ENCODE results near the gene ZFAND6.
A peak's percentile ranks its signal among the peaks of the same experiment; 100 is the strongest.

DNA sequence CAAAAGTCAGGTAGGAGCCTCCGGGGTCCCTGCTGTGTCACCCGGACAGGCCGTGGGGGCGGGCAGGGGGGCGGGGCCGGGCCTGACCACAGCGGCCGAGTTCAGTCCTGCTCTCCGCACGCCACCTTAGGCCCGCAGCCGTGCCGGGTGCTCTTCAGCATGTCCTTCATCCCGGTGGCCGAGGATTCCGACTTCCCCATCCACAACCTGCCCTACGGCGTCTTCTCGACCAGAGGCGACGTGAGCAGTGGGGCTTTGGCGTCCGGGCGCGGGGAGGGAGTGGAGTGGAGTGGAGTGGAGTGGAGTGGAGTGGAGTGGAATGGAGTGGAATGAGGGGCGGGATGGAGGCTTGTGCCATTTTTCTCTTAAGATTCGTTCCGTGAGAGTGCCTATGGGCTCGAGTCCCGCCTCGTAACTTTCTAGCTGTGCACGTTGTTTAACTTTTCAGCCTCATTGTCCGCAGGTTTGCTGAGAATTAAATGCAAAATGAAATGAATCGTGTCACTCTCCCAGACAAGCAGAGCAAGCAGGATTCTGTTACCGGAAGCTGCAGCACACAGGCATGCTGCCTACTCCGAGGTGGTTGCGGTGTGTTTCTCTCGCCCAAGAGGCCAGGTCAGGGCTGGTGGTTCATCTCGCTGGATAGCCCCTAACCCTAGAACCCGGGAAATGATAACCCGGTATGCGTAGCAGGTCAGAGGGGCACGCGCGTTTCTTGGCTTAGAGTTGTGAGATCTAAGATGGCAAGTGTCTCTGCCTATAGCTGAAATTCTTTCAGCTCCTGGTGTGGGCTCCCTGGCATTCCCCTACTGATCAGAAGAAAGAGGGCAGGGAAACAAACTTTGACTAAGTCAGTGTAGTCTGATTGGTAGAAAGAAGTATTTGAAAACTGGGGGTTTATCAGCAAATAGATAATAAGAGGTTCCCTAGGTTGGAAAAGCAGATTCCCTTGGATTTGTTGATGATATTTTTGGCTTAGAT lies 93.7 kb downstream of the ZFAND6 start, which contains the start of gene FAH:
- TF ChIP-seq, protein P1, sequence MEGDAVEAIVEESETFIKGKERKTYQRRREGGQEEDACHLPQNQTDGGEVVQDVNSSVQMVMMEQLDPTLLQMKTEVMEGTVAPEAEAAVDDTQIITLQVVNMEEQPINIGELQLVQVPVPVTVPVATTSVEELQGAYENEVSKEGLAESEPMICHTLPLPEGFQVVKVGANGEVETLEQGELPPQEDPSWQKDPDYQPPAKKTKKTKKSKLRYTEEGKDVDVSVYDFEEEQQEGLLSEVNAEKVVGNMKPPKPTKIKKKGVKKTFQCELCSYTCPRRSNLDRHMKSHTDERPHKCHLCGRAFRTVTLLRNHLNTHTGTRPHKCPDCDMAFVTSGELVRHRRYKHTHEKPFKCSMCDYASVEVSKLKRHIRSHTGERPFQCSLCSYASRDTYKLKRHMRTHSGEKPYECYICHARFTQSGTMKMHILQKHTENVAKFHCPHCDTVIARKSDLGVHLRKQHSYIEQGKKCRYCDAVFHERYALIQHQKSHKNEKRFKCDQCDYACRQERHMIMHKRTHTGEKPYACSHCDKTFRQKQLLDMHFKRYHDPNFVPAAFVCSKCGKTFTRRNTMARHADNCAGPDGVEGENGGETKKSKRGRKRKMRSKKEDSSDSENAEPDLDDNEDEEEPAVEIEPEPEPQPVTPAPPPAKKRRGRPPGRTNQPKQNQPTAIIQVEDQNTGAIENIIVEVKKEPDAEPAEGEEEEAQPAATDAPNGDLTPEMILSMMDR (IDR thresholded peaks at IDR 0.05), result no peak
- peak; percentile 21 to 41 for TF ChIP-seq POLR2A (IDR thresholded peaks at IDR 0.05)
